Vagina (tissue), 2 donors: Measurements from ENCODE around the gene UROC1.

ENCODE experiments used
- POLR2A ChIP-seq, 2 donors: fragments of 450-650 bp; IDR thresholded peaks; one replicate each; pipeline ENCODE4 v1.6.1; 2017; ENCODE audit warnings: antibody characterized with exemption in 2 of 2, mild to moderate bottlenecking in 2 of 2, moderate library complexity in 2 of 2
- POLR2AphosphoS5 ChIP-seq, 2 donors: sonication (generic); formaldehyde crosslinking; IDR thresholded peaks; one replicate each; pipeline ENCODE4 v1.9.0; 2017; ENCODE audit warnings: antibody characterized with exemption in 2 of 2, mild to moderate bottlenecking in 2 of 2, low read depth in 1 of 2; ENCODE audit not compliant: insufficient read depth in 1 of 2
- TF ChIP-seq, protein P1 (sequence below), 3 experiments: fragments of 450-650 bp in 2 of 3; fragments of 200-600 bp in 1 of 3; sonication (generic) in 1 of 3; IDR thresholded peaks; one replicate each; pipeline ENCODE4 v1.5.1; 2017 to 2019; ENCODE audit warnings: antibody characterized with exemption in 3 of 3, mild to moderate bottlenecking in 2 of 3, moderate library complexity in 2 of 3

DNA sequence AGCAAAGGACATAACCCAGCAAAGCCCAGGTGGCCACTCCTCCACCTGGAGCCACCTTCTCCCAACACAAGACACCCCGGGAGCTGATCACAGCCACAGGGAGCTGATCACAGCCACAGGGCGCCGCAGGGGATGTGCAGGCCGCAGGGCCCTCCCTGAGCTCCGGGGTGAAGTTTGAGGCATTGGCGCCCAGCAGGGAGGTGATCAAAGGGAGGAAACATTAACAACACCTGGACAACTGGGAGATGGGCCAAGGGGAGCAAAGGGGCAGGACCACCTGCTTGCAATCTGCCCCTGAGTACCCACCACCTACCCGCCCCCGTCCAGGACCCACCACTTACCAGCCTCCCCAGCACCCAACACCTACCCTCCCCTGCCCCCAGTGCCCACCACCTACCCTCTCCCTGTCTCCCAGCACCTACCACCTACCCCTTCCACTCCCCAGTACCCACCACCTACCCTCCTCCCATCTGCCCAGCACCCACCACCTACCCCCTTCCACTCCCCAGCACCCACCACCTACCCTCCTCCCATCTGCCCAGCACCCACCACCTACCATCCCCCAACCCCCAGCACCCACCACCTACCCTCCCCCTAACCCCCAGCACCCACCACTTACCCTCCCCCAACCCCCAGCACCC lies 2.4 kb downstream of the UROC1 start:
- TF ChIP-seq POLR2AphosphoS5 (IDR thresholded peaks at IDR 0.05; ENCODE audit: insufficient read depth in 1 of 2, low read depth in 1 of 2) (no peak), POLR2A (IDR thresholded peaks at IDR 0.05) (no peak)
- TF ChIP-seq, protein P1, sequence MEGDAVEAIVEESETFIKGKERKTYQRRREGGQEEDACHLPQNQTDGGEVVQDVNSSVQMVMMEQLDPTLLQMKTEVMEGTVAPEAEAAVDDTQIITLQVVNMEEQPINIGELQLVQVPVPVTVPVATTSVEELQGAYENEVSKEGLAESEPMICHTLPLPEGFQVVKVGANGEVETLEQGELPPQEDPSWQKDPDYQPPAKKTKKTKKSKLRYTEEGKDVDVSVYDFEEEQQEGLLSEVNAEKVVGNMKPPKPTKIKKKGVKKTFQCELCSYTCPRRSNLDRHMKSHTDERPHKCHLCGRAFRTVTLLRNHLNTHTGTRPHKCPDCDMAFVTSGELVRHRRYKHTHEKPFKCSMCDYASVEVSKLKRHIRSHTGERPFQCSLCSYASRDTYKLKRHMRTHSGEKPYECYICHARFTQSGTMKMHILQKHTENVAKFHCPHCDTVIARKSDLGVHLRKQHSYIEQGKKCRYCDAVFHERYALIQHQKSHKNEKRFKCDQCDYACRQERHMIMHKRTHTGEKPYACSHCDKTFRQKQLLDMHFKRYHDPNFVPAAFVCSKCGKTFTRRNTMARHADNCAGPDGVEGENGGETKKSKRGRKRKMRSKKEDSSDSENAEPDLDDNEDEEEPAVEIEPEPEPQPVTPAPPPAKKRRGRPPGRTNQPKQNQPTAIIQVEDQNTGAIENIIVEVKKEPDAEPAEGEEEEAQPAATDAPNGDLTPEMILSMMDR (IDR thresholded peaks at IDR 0.05): no peak
